Brain microvascular endothelial cell (primary cell): Measurements from ENCODE around the gene KLHL8.

Source experiments
- DNase-seq: peaks from one replicate; pipeline ENCODE4 v3.0.0-alpha.2; 2020
- H3K27ac ChIP-seq: fragments of 250-450 bp; sonication (Bioruptor Pico); 2 replicates; pipeline ENCODE4 v1.5.1; 2020; ENCODE audit warnings: mild to moderate bottlenecking, moderate library complexity
- H3K27me3 ChIP-seq: fragments of 250-450 bp; sonication (Bioruptor Pico); replicated peaks from 2 replicates; pipeline ENCODE4 v1.5.1; 2020; ENCODE audit warnings: mild to moderate bottlenecking
- H3K36me3 ChIP-seq: fragments of 250-450 bp; sonication (Bioruptor Pico); replicated peaks from 2 replicates; pipeline ENCODE4 v1.5.1; 2020; ENCODE audit warnings: mild to moderate bottlenecking
- H3K4me3 ChIP-seq: 2 replicates; pipeline ENCODE4 v1.5.1; 2011; ENCODE audit warnings: low read depth, mild to moderate bottlenecking, control low read depth, low read length, moderate library complexity
- in situ Hi-C: cut with HindIII; loops from 2 replicates; pipeline ENCODE4 v1.10.0; 2017; ENCODE audit warnings: low sequenced_read_pairs, low pct_ligation_motif_present
- TF ChIP-seq, protein P1 (sequence below): IDR thresholded peaks from 2 replicates; pipeline ENCODE4 v1.5.1; 2011; ENCODE audit warnings: low read depth, mild to moderate bottlenecking, moderate library complexity, low read length, control low read depth, inconsistent platforms; ENCODE audit errors: missing control alignments

The KLHL8 gene

DNA sequence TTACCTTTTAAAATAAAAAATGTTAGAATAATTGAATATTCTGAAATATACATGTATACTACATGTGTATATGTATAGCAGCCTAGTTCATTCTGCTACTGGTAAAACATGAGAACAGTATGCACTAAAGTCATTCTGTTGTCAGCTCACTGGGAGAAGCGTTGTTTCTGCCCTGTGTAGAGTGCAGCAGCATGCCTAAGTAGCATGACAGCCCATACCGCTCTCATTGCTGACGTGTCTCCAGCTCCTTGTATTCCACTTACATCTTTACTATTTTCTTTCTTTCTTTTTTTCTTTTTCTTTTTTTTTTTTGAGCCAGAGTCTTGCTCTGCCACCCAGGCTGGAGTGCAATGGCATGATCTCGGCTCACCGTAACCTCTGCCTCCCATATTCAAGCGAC is 90.7 kb downstream of the KLHL8 start:
- TF ChIP-seq, protein P1, sequence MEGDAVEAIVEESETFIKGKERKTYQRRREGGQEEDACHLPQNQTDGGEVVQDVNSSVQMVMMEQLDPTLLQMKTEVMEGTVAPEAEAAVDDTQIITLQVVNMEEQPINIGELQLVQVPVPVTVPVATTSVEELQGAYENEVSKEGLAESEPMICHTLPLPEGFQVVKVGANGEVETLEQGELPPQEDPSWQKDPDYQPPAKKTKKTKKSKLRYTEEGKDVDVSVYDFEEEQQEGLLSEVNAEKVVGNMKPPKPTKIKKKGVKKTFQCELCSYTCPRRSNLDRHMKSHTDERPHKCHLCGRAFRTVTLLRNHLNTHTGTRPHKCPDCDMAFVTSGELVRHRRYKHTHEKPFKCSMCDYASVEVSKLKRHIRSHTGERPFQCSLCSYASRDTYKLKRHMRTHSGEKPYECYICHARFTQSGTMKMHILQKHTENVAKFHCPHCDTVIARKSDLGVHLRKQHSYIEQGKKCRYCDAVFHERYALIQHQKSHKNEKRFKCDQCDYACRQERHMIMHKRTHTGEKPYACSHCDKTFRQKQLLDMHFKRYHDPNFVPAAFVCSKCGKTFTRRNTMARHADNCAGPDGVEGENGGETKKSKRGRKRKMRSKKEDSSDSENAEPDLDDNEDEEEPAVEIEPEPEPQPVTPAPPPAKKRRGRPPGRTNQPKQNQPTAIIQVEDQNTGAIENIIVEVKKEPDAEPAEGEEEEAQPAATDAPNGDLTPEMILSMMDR, result no peak
- Histone ChIP-seq H3K27me3 (no peaks in the 10 kb centered on the region), H3K36me3 (peaks cover 47% of the 10 kb centered on the region), H3K4me3 (no peak overlapping the region), H3K27ac (no peak overlapping the region)
- in situ Hi-C loops, result no loop called here
- no peak for DNase-seq

DNA sequence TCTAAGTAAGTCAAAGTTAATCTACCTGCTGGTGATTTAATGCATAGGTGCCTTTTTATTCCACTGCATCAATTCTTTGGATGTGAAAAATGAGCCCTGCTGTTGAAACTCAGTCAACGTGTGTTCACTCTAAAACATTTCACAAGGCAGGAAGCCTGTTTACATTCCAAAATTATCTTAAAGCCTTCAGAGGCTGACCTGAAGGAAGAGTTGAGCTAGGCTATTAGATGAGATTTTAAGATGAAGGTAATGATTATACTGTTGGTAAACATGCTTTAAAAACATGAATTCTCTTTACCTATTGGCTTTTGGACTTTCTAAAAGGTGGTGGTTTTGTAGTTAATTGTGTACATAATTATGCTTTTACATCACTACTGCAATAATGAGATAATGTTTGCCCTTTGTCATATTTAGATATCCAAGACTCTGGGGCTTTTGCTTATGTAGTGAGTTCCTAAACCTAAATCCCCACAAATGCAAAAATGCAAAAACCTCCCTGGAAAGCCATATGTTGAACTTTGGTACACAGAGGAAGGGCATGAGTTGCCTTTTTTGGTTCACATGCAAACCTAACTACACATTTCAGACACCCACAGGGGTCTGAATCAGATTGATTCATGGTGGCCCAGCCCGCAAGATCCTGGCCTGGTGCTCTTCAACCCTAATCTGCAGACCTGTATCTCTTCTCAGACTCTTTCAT is 92.3 kb downstream of the KLHL8 start:
- Histone ChIP-seq H3K27me3 (no peaks in the 10 kb centered on the region), H3K36me3 (peaks cover 36% of the 10 kb centered on the region), H3K4me3 (no peak overlapping the region), H3K27ac (no peak overlapping the region)
- no peak for DNase-seq
- TF ChIP-seq, protein P1, result no peak
- in situ Hi-C loops, result no loop called here

DNA sequence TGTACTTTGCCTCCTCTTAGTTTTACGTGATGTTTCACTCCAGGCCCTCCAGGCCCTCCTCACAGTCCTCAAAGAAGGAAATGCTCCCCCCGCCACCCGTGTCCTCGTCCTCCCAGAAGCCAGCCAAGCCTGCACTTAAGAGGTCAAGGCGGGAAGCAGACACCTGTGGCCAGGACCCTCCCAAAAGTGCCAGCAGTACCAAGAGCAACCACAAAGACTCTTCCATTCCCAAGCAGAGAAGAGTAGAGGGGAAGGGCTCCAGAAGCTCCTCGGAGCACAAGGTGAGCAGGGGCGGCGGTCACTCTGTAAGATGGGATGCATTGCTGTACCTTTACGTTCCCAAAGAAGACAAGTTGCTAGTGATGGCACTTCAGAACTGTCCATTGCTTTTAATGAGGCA is 94.4 kb downstream of the KLHL8 start:
- TF ChIP-seq, protein P1, result no peak
- H3K27me3 ChIP-seq, result no peaks in the 10 kb centered on the region
- no peak overlapping the region for H3K27ac ChIP-seq
- H3K36me3 ChIP-seq, result peaks cover 26% of the 10 kb centered on the region
- no peak overlapping the region for H3K4me3 ChIP-seq
- DNase-seq, result no peak
- in situ Hi-C loops, result no loop called here

DNA sequence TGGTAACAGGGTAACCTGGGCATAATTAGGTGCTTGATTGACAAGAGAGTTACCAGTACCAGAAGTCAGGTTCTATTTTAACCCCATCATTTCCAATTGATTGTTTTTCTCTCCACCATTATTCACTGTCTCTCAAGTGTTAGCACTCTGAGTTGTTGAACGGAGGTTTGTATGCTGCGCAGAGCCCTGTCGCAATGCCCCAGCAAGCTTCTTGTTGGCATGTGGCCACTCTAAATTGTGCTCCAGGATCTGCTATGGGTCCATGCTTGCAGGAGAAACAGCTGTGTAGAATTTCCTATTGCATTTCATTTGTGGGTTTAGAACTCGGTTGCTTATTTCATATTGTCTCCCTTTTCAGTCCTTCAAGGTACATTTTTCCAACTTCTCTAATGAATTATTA is 98.2 kb downstream of the KLHL8 start:
- DNase-seq, result no peak
- H3K4me3 ChIP-seq, result no peak overlapping the region
- TF ChIP-seq, protein P1, result no peak
- in situ Hi-C loops, result loop anchor here (25.0 kb wide), 1 partner anchor 185 kb away; the partner anchor contains the start of gene AFF1
- peaks cover 11% of the 10 kb centered on the region for H3K36me3 ChIP-seq
- no peak overlapping the region for H3K27ac ChIP-seq
- no peaks in the 10 kb centered on the region for H3K27me3 ChIP-seq

DNA sequence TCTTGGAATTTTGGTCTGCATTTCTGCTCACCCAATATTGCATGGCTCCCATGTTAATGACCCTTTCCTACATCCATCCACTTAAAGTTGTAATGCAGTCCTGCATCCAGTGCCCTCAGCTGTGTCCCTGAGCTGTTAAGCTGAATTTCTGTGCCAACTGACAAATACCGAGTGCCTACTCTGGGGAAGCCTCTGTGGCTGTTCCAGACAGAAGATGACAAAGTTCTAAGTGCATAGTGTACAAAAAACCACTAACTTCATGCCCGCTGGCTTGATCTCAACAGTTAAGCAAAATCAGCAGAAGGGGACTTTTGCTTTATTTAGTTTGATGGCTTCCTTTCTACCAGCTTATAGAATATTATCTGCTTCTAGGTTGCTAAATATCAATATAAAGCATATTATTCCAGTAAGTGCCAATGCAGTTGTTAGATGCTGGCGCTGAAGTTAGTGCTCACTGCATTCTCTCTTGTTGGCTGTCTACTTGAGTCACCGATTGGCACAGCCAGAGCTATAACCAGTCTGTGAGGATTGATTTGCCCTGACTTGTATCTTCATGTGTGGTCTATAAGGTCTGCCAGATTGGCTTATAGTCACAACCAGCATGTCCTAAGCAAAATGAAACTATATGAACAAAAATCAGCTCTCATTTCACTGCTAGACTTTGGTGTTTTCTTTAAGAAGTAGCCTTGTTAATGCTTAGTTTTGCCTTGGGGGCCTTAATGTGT is 98.9 kb downstream of the KLHL8 start:
- no peak for DNase-seq
- TF ChIP-seq, protein P1, result no peak
- H3K36me3 ChIP-seq, result peaks cover 8% of the 10 kb centered on the region

More for the DNA sequence above, 98.9 kb downstream of the KLHL8 start:
- Histone ChIP-seq H3K27ac (no peak overlapping the region), H3K27me3 (no peaks in the 10 kb centered on the region), H3K4me3 (no peak overlapping the region)
- in situ Hi-C loops, result loop anchor here (25.0 kb wide), 1 partner anchor 184 kb away; the partner anchor contains the start of gene AFF1
